Endodermal cell (in vitro differentiated cells): Measurements from ENCODE around the gene TMEM179B. TPM values are rescaled to one million over a fixed set of nuclear protein-coding genes. Genes with fewer than 3 reads are reported as not detected.
"Not testable (repeated sequence)": the region's sequence is repeated elsewhere in the genome, so short reads cannot be mapped to it uniquely, and the experiment has no call there.

Source experiments
- DNase-seq: peaks from one replicate; pipeline ENCODE4 v3.0.0-alpha.2; 2017
- H3K27ac ChIP-seq: 2 replicates; pipeline ENCODE4 v1.5.1; 2013; ENCODE audit warnings: mild to moderate bottlenecking, low read depth, low read length, moderate library complexity
- H3K27me3 ChIP-seq: 2 replicates; pipeline ENCODE4 v1.6.1; 2013; ENCODE audit warnings: mild to moderate bottlenecking, low read length, moderate library complexity; ENCODE audit not compliant: insufficient read depth, control insufficient read depth, poor library complexity, severe bottlenecking
- H3K36me3 ChIP-seq: 2 replicates; pipeline ENCODE4 v1.7.0; 2013; ENCODE audit warnings: mild to moderate bottlenecking, low read length, moderate library complexity; ENCODE audit not compliant: control insufficient read depth, insufficient read depth
- H3K4me1 ChIP-seq: one replicate; pipeline ENCODE4 v1.7.0; 2013; ENCODE audit warnings: low read length; ENCODE audit not compliant: control insufficient read depth, insufficient read depth
- H3K4me3 ChIP-seq: 2 replicates; pipeline ENCODE4 v1.5.1; 2013; ENCODE audit warnings: mild to moderate bottlenecking, low read length, moderate library complexity
- H3K9ac ChIP-seq: 2 replicates; pipeline ENCODE4 v1.6.1; 2013; ENCODE audit warnings: mild to moderate bottlenecking, low read length, moderate library complexity; ENCODE audit not compliant: poor library complexity, severe bottlenecking; ENCODE audit errors: extremely low read depth
- H3K9me3 ChIP-seq: 2 replicates; pipeline ENCODE4 v1.6.1; 2013; ENCODE audit warnings: mild to moderate bottlenecking, low read length, moderate library complexity; ENCODE audit not compliant: control insufficient read depth
- H3K27ac Mint-ChIP-seq: 2 replicates; pipeline ENCODE4 v1.8.0; 2020; ENCODE audit warnings: mixed read lengths
- H3K27me3 Mint-ChIP-seq: 2 replicates; pipeline ENCODE4 v1.8.0; 2021; ENCODE audit warnings: mild to moderate bottlenecking, mixed read lengths; ENCODE audit not compliant: insufficient read depth
- H3K36me3 Mint-ChIP-seq: 2 replicates; pipeline ENCODE4 v1.8.0; 2020; ENCODE audit warnings: low read depth, mixed read lengths
- H3K4me1 Mint-ChIP-seq: 2 replicates; pipeline ENCODE4 v1.8.0; 2020; ENCODE audit warnings: mixed read lengths
- H3K4me3 Mint-ChIP-seq: 2 replicates; pipeline ENCODE4 v1.8.0; 2020; ENCODE audit warnings: mild to moderate bottlenecking, moderate library complexity, mixed read lengths
- H3K9me3 Mint-ChIP-seq: 2 replicates; pipeline ENCODE4 v1.8.0; 2020; ENCODE audit warnings: mild to moderate bottlenecking, mixed read lengths
- CTCF ChIP-seq: fragments of 200-600 bp; sonication (generic); conservative IDR thresholded peaks from 2 replicates; pipeline ENCODE4 v1.5.0; 2021; ENCODE audit warnings: antibody characterized with exemption, mild to moderate bottlenecking
- WGBS, 2 experiments: methylation state at CpG; one replicate each; pipeline versions ENCODE4 v1.1.5 to v1.1.7; 2013; ENCODE audit warnings: missing lambda C conversion rate in 2 of 2, mixed read lengths in 1 of 2; ENCODE audit not compliant: insufficient coverage in 1 of 2, insufficient read length in 1 of 2; 5-methylcytosine and 5-hydroxymethylcytosine counted together
- long read RNA-seq, 4 experiments: library from polyadenylated mRNA in 2 of 4; library from RNA in 1 of 4; library from capped mRNA in 1 of 4; stranded (forward) in 3 of 4; unstranded in 1 of 4; transcript quantifications; one replicate each; pipeline ENCODE4 v2.0.0, GENCODE V29; 2020 to 2021; ENCODE audit warnings: inconsistent platforms in 1 of 4
- polyA plus RNA-seq, 2 experiments: library from polyadenylated mRNA; stranded (reverse); fragments of 50-300 nt; gene quantifications; one replicate each; pipeline ENCODE4 v1.2.3, GENCODE V29; 2013
- total RNA-seq, 2 donors: library from RNA; stranded (reverse); fragmentation: NEBNext Ultra II Directional in 1 of 2; extraction: Animal tissue kit (Norgen Biotek cat#: 25700) in 1 of 2; gene quantifications; 2 replicates in 1 of 2; 3 replicates in 1 of 2; pipeline ENCODE4 v1.2.1, GENCODE V29; 2021

The TMEM179B gene
- total RNA-seq: 10 to 100 TPM; 31.0 TPM
- 38.9 TPM for polyA plus RNA-seq (2013, experiment 1 of 2)
- polyA plus RNA-seq (2013, experiment 2 of 2): 28.8 TPM
- long read RNA-seq, experiment 1, transcript TMEM179B-201 (5 exons, 1,023 nt): major isoform, 23 of 35 reads
- long read RNA-seq, experiment 1, partial matches to known transcripts: 3 of 35 reads
- long read RNA-seq, experiment 1, other reads (novel, unspliced or antisense): 9 of 35 reads
- long read RNA-seq, experiment 2, transcript TMEM179B-201 (5 exons, 1,023 nt): major isoform, 37 of 54 reads
- long read RNA-seq, experiment 2, partial matches to known transcripts: 5 of 54 reads
- long read RNA-seq, experiment 2, other reads (novel, unspliced or antisense): 9 of 54 reads
- long read RNA-seq, experiment 3, transcript TMEM179B-201 (5 exons, 1,023 nt): major isoform, 26 of 41 reads
- long read RNA-seq, experiment 3, partial matches to known transcripts: 4 of 41 reads
- long read RNA-seq, experiment 3, other reads (novel, unspliced or antisense): 9 of 41 reads
- long read RNA-seq, experiment 4, transcript TMEM179B-201 (5 exons, 1,023 nt): major isoform, 150 of 179 reads
- long read RNA-seq, experiment 4, partial matches to known transcripts: 2 of 179 reads
- long read RNA-seq, experiment 4, other reads (novel, unspliced or antisense): 26 of 179 reads

- peak within 1 kb of the TSS; percentile 97 for H3K4me3 ChIP-seq
- TF ChIP-seq CTCF: no peak
- peak within 1 kb of the TSS; percentile 97 for H3K27ac Mint-ChIP-seq
- peaks cover 12% of the 10 kb centered on the region for H3K4me1 Mint-ChIP-seq
- peaks cover 39% of the 10 kb centered on the region for H3K36me3 ChIP-seq
- peak within 1 kb of the TSS; percentile 78 for H3K9ac ChIP-seq
- H3K4me3 Mint-ChIP-seq: peak within 1 kb of the TSS; percentile 89
- peak within 1 kb of the TSS; percentile 80 for H3K27ac ChIP-seq
- peaks cover 39% of the 10 kb centered on the region for H3K36me3 Mint-ChIP-seq
- H3K4me1 ChIP-seq: no peaks in the 10 kb centered on the region
- H3K27me3 ChIP-seq: no peaks in the 10 kb centered on the region
- no peaks in the 10 kb centered on the region for H3K9me3 Mint-ChIP-seq
- WGBS, 2 experiments: 0 to 1% methylated on average over 37 to 88 of the region's 88 CpGs
- DNase-seq: peak; percentile 99
- no peaks in the 10 kb centered on the region for H3K27me3 Mint-ChIP-seq
- no peaks in the 10 kb centered on the region for H3K9me3 ChIP-seq
Observed at GRCh38 chr11:62787005-62787759, at the start of gene TMEM179B. Gene TMEM179B (plus strand): TSS chr11:62787402. CDS start chr11:62787432, 30 bp downstream.

- no peak for DNase-seq
- Histone ChIP-seq H3K9me3 (no peaks in the 10 kb centered on the region), H3K36me3 (peaks cover 14% of the 10 kb centered on the region), H3K27ac (peak overlapping the region; percentile 68), H3K9ac (no peak overlapping the region), H3K4me1 (no peaks in the 10 kb centered on the region), H3K27me3 (no peaks in the 10 kb centered on the region), H3K4me3 (no peak overlapping the region)
- 92 to 96% methylated on average over 4 to 7 of the region's 9 CpGs for WGBS, 2 experiments
- no peaks in the 10 kb centered on the region for H3K9me3 Mint-ChIP-seq
- no peak overlapping the region for H3K4me3 Mint-ChIP-seq
- no peak for TF ChIP-seq CTCF
- H3K4me1 Mint-ChIP-seq: peaks cover 4% of the 10 kb centered on the region
- H3K36me3 Mint-ChIP-seq: peaks cover 22% of the 10 kb centered on the region
- H3K27me3 Mint-ChIP-seq: no peaks in the 10 kb centered on the region
- H3K27ac Mint-ChIP-seq: no peak overlapping the region
Observed at GRCh38 chr11:62747475-62748160, 39.6 kb upstream of the TMEM179B start.

GRCh38 chr11:62749931-62750330 lies 37.3 kb upstream of the TMEM179B start:
- DNase-seq, H3K4me1 Mint-ChIP-seq, H3K4me3 ChIP-seq, H3K4me3 Mint-ChIP-seq, H3K9me3 ChIP-seq, H3K9ac ChIP-seq, H3K27ac ChIP-seq, H3K27me3 ChIP-seq, H3K9me3 Mint-ChIP-seq, H3K4me1 ChIP-seq, H3K27me3 Mint-ChIP-seq: not testable (repeated sequence)
- WGBS, 2 experiments: 93 to 94% methylated on average over 5 of the region's 5 CpGs
- Mint-ChIP-seq H3K36me3 (peaks cover 24% of the 10 kb centered on the region), H3K27ac (peak overlapping the region; percentile 13)
- peaks cover 16% of the 10 kb centered on the region for H3K36me3 ChIP-seq
